CD4-positive, alpha-beta T cell treated with Interleukin-21 for 1 hour (primary cell): Measurements from ENCODE around the gene KCTD7.
"Not testable (repeated sequence)": the region's sequence is repeated elsewhere in the genome, so short reads cannot be mapped to it uniquely, and the experiment has no call there.

Experiments used
- DNase-seq: peaks from one replicate; pipeline ENCODE4 v3.0.0-alpha.2; 2020

The KCTD7 gene

GRCh38 chr7:66682350-66683093, 53.8 kb downstream of the KCTD7 start:
- no peak for DNase-seq

DNA sequence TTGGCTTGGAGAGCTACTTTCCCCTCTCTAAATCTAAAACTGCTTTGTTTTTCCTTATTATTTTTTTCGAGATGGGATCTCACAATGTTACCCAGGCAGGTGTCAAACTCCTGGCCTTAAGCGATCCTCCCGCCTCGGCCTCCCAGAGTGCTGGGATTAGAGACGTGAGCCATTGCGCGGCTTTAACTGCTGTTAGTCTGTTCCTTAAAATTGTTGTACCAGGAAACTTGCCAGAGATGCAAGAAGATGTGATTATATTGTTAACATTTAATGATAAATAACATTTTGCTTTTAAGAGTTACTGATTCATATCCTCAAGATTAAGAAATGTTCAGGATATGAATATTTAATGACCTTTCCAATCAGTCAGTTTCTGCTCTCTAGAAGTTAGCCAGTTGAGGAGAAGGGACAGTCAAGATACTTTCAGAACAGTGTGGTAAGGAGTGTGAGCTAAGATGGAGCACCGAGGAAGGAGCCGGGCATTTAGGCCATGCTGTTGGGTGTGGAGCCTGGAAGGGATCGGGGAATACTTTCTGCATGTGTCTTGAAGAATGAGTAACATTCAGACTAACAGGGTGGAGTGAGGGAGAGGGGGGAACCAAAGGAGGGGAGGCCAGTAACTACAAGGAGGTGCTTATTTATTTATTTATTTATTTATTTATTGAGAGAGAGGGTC, 54.6 kb downstream of the KCTD7 start:
- not testable (repeated sequence) for DNase-seq

- no peak for DNase-seq
Observed at GRCh38 chr7:66683770-66684123, 55.1 kb downstream of the KCTD7 start.

GRCh38 chr7:66685663-66686062, 57.0 kb downstream of the KCTD7 start:
- DNase-seq, result not testable (repeated sequence)

GRCh38 chr7:66687186-66687585, 58.5 kb downstream of the KCTD7 start:
- DNase-seq, result no peak

DNA sequence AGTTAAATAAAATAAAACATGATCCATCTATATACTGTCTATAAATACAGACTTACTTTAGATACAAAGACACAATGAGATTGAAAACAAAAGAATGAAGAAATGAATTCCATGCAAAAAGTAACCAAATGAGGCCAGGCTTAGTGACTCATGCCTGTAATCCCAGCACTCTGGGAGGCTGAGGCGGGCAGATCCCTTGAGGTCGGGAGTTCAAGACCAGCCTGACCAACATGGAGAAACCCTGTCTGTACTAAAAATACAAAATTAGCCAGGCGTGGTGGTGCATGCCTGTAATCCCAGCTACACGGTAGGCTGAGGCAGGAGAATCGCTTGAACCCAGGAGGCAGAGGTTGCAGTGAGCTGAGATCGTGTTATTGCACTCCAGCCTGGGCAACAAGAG, 59.0 kb downstream of the KCTD7 start:
- not testable (repeated sequence) for DNase-seq

DNA sequence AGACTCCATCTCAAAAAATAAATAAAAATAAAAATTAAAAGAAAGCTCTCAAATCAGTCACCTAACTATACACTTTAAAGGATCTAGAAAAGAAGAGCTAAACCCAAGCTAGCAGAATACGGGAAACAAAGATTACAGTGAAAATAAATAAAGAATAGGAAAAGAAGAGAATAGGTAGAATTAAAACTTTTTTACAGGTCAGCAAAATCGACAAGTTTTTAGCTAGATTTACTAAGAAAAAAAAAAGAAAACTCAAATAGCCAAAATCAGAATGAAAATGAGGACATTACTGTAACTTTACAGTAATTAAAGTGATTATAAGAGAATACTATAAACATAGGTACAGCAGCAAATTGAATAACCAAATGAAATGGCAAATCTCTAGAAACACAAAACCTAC, 60.4 kb downstream of the KCTD7 start:
- DNase-seq, result no peak

DNA sequence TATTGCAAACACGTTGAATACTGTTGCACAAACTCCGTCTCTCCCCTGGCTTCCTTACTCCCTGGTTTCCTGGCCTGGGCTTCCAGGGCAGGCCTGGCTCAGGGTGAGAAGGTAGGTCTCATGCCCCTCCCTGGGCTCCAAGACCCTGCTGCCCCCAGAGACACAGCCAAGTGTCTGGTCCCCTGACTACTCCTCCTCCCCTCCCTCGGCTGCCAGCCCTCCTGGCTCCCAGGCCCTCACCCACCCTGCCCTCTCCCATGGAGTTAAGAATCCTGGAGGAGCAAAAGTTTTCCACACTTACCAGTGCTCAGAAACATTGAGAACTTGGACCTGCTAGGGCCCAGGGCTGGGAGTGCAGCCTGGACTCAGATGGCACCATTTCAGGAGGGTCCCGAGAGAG, 64.7 kb downstream of the KCTD7 start:
- no peak for DNase-seq
